Measurements from ENCODE around the gene TESK1. TPM values are rescaled to one million over a fixed set of nuclear protein-coding genes. Genes with fewer than 3 reads are reported as not detected.

The TESK1 gene
- total RNA-seq, 1 donor from 2014 or later, result 29.7 TPM

DNA sequence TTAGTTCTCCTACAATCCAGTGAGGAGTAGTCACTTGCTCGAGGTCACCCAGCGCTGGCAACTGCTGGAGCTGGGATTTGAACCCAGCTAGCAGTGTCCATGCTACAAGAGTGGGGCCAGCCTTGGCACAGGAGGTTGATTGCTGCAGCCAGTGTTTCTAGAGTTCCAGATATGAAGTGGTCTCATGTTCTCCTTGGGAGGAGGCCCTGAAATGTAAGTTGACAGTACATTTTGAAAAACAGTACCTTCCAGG lies 53.8 kb downstream of the TESK1 start:
- TF ChIP-seq POLR2AphosphoS5 (IDR thresholded peaks at IDR 0.05; ENCODE audit: insufficient read depth in 1 of 2, low read depth in 1 of 2) (no peak), CTCF (IDR thresholded peaks at IDR 0.05) (no peak), POLR2A (IDR thresholded peaks at IDR 0.05) (no peak)
- peak overlapping the region; percentile 84 to 97 for H3K4me3 ChIP-seq
- no peaks in the 10 kb centered on the region for H3K9me3 ChIP-seq
- intact Hi-C loops (cut with DNase I), result loop anchor here (2.0 to 10.0 kb wide), 3 partner anchors 33 to 156 kb away; partner anchors contain the start of genes HINT2 and SPAG8
- peak overlapping the region; percentile 96 for H3K27ac ChIP-seq
- peaks cover 0 to 11% of the 10 kb centered on the region in 2 donors for H3K36me3 ChIP-seq
- peaks cover 18% of the 10 kb centered on the region for H3K4me1 ChIP-seq
- H3K27me3 ChIP-seq, result no peaks in the 10 kb centered on the region
- DNase-seq (ENCODE audit: extremely low spot score in 2 of 2), result no peak

- peak overlapping the region; percentile 96 for H3K27ac ChIP-seq
- no peak for TF ChIP-seq POLR2A (IDR thresholded peaks at IDR 0.05)
- peak in 1 of 2 donors; percentile 25 for TF ChIP-seq POLR2AphosphoS5 (IDR thresholded peaks at IDR 0.05; ENCODE audit: insufficient read depth in 1 of 2, low read depth in 1 of 2)
- H3K9me3 ChIP-seq, result no peaks in the 10 kb centered on the region
- H3K4me3 ChIP-seq, result peak overlapping the region; percentile 84 to 97
- H3K27me3 ChIP-seq, result no peaks in the 10 kb centered on the region
- H3K4me1 ChIP-seq, result peaks cover 22% of the 10 kb centered on the region
- DNase-seq (ENCODE audit: extremely low spot score in 2 of 2), result no peak
- H3K36me3 ChIP-seq, result peaks cover 0 to 11% of the 10 kb centered on the region in 2 donors
- intact Hi-C loops (cut with DNase I), result loop anchor here (2.0 to 10.0 kb wide), 3 partner anchors 33 to 155 kb away; partner anchors contain the start of genes HINT2 and SPAG8
Observed at GRCh38 chr9:35659340-35659739, 54.3 kb downstream of the TESK1 start.

Small RNA genes within 50 kb of the gene (microRNA-seq; reads per million reads assigned to microRNA genes)
- 1.4 reads per million for gene MIR4667 (ENCODE audit: borderline number of aligned reads, borderline replicate concordance)

Small RNA genes within 50 kb of the gene (small RNA-seq; reads per million reads assigned to genes)
- not detected for gene MIR4667
- gene RMRP, result not detected
- not detected for gene RPS29P17

Other genes with a start within 250 kb of the TESK1 start
- 18.9 TPM for gene RUSC2, start 115.2 kb upstream of the TESK1 start, total RNA-seq
- gene CD72, start 13.2 kb downstream of the TESK1 start, total RNA-seq, result 5.6 TPM
- 2.5 TPM for gene SIT1, start 45.7 kb downstream of the TESK1 start, total RNA-seq
- gene RMRP, start 52.8 kb downstream of the TESK1 start, total RNA-seq, result 8,462 TPM
- gene CCDC107, start 53.0 kb downstream of the TESK1 start, total RNA-seq, result 17.2 TPM
- 1.2 TPM for gene ARHGEF39, start 59.9 kb downstream of the TESK1 start, total RNA-seq
- gene CA9, start 68.7 kb downstream of the TESK1 start, total RNA-seq, result 0.98 TPM
- gene TPM2, start 84.7 kb downstream of the TESK1 start, total RNA-seq, result 460 TPM
- 268 TPM for gene TLN1, start 126.9 kb downstream of the TESK1 start, total RNA-seq
- gene CREB3, start 127.4 kb downstream of the TESK1 start, total RNA-seq, result 35.1 TPM
- gene GBA2, start 144.0 kb downstream of the TESK1 start, total RNA-seq, result 77.3 TPM
- gene RGP1, start 144.0 kb downstream of the TESK1 start, total RNA-seq, result 16.2 TPM
- gene MSMP, start 149.0 kb downstream of the TESK1 start, total RNA-seq, result not detected
- 17.2 TPM for gene NPR2, start 186.3 kb downstream of the TESK1 start, total RNA-seq
- gene SPAG8, start 207.0 kb downstream of the TESK1 start, total RNA-seq, result not detected
- 24.1 TPM for gene HINT2, start 209.8 kb downstream of the TESK1 start, total RNA-seq
- gene FAM221B, start 223.5 kb downstream of the TESK1 start, total RNA-seq, result not detected
- gene TMEM8B, start 224.0 kb downstream of the TESK1 start, total RNA-seq, result 11.3 TPM